ENCODE results near the gene NPTXR.
A peak's percentile ranks its signal among the peaks of the same experiment; 100 is the strongest.

NPTXR gene

DNA sequence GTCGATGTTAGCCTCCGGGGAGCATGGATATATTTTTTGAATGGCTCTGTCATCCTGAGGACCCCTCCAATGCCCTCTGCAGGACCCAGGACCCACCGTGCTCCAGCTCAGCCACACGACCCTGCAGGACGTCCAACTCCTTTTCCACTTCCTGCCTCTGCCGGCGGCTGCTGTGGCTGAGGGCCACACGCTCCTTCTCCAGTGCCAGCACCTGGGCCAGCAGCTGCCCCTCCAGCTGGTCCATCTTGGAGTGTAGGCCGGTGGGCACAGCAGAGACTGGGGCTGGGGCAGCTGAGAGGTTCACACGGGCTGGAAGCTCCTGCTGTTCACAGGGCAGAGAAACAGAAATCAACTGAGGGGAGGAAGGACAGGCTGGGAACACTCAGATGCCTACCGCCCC lies 15.6 kb downstream of the NPTXR start:
- ChIA-PET CTCF (interaction anchor here (0.8 to 1.7 kb wide), 4 partner anchors 10 to 174 kb away, joined by 3 to 6 read pairs (median 3); no protein-coding TSS in a partner anchor), POLR2A (no interaction called here)
- 86% methylated on average over 11 of the region's 11 CpGs for WGBS (ENCODE audit: insufficient coverage)
- Histone ChIP-seq H3K36me3 (ENCODE audit: control insufficient read depth in 4 of 4, insufficient read depth in 4 of 4, low read length in 3 of 4) (no peaks in the 10 kb centered on the region), H3K27ac (ENCODE audit: insufficient read depth in 1 of 2, low read depth in 1 of 2, low read length in 2 of 2, poor library complexity in 1 of 2, severe bottlenecking in 2 of 2) (no peak overlapping the region), H3K4me1 (ENCODE audit: control extremely low read depth in 1 of 4, control insufficient read depth in 4 of 4, insufficient read depth in 4 of 4, low read length in 3 of 4) (no peaks in the 10 kb centered on the region), H3K4me3 (ENCODE audit: control insufficient read depth in 1 of 7, extremely low read depth in 1 of 7, insufficient read depth in 4 of 7, low read depth in 2 of 7, low read length in 6 of 7) (no peak overlapping the region), H3K27me3 (replicated peaks in 2 of 5; ENCODE audit: control insufficient read depth in 4 of 5, insufficient read depth in 5 of 5, low read length in 4 of 5) (peaks cover 0 to 2% (median 0%) of the 10 kb centered on the region in 5 experiments), H3K9me3 (ENCODE audit: control extremely low read depth in 1 of 5, control insufficient read depth in 4 of 5, insufficient read depth in 2 of 5, low read depth in 1 of 5, low read length in 4 of 5) (no peaks in the 10 kb centered on the region)
- DNase-seq: no peak

DNA sequence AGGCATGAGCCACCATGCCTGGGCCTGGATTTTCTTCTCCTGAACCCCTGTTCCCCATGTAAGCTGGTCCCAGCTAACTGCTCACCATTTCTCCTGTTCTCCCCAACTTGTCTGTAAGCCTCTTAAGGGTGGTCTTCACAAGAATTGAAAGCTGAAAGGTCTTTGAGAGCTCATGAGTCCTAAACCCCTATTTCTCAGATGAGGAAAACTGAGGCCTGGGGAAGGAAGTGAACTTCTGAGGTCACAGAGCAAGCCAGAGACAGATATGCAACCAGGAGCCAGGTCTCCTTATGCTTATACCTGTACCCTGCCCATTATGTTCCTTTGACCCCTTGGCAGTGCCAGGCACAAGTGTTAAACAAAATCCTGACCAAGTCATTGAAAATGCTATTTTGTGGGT lies 16.3 kb downstream of the NPTXR start:
- DNase-seq: no peak
- Histone ChIP-seq H3K9me3 (ENCODE audit: control extremely low read depth in 1 of 5, control insufficient read depth in 4 of 5, insufficient read depth in 2 of 5, low read depth in 1 of 5, low read length in 4 of 5) (no peaks in the 10 kb centered on the region), H3K4me3 (ENCODE audit: control insufficient read depth in 1 of 7, extremely low read depth in 1 of 7, insufficient read depth in 4 of 7, low read depth in 2 of 7, low read length in 6 of 7) (no peak overlapping the region), H3K4me1 (ENCODE audit: control extremely low read depth in 1 of 4, control insufficient read depth in 4 of 4, insufficient read depth in 4 of 4, low read length in 3 of 4) (no peaks in the 10 kb centered on the region), H3K36me3 (ENCODE audit: control insufficient read depth in 4 of 4, insufficient read depth in 4 of 4, low read length in 3 of 4) (no peaks in the 10 kb centered on the region), H3K27ac (ENCODE audit: insufficient read depth in 1 of 2, low read depth in 1 of 2, low read length in 2 of 2, poor library complexity in 1 of 2, severe bottlenecking in 2 of 2) (no peak overlapping the region), H3K27me3 (replicated peaks in 2 of 5; ENCODE audit: control insufficient read depth in 4 of 5, insufficient read depth in 5 of 5, low read length in 4 of 5) (peaks cover 0 to 2% (median 0%) of the 10 kb centered on the region in 5 experiments)
- CTCF ChIA-PET: interaction anchor here (0.5 to 1.7 kb wide), 4 partner anchors 10 to 42 kb away, joined by 3 to 6 read pairs (median 4); no protein-coding TSS in a partner anchor
- POLR2A ChIA-PET: no interaction called here

DNA sequence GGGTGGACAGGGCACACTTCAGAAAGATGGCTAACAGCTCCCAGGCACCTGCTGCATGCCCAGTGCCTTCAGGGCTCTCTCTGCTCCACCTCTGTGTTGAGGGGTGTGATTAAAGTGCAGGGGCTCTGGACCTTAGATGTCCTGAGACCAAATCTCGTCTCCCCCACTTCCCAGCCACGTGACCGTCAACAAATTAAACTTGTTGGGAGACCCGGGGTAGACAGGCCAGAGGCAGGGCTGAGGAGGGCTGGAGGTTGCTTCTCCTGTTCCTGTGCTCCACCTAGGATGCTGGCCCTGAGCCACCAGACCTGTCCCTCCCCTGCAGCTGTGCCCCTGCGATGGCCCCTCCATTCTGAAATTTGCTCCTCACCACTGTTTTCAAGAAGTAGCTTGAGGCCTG lies 17.0 kb downstream of the NPTXR start:
- 100% methylated on average over 1 of the region's 5 CpGs for WGBS (ENCODE audit: insufficient coverage)
- no peak for DNase-seq
- Histone ChIP-seq H3K36me3 (ENCODE audit: control insufficient read depth in 4 of 4, insufficient read depth in 4 of 4, low read length in 3 of 4) (no peaks in the 10 kb centered on the region), H3K4me3 (ENCODE audit: control insufficient read depth in 1 of 7, extremely low read depth in 1 of 7, insufficient read depth in 4 of 7, low read depth in 2 of 7, low read length in 6 of 7) (no peak overlapping the region), H3K4me1 (ENCODE audit: control extremely low read depth in 1 of 4, control insufficient read depth in 4 of 4, insufficient read depth in 4 of 4, low read length in 3 of 4) (no peaks in the 10 kb centered on the region), H3K27me3 (replicated peaks in 2 of 5; ENCODE audit: control insufficient read depth in 4 of 5, insufficient read depth in 5 of 5, low read length in 4 of 5) (peaks cover 0 to 2% (median 0%) of the 10 kb centered on the region in 5 experiments), H3K27ac (ENCODE audit: insufficient read depth in 1 of 2, low read depth in 1 of 2, low read length in 2 of 2, poor library complexity in 1 of 2, severe bottlenecking in 2 of 2) (no peak overlapping the region), H3K9me3 (ENCODE audit: control extremely low read depth in 1 of 5, control insufficient read depth in 4 of 5, insufficient read depth in 2 of 5, low read depth in 1 of 5, low read length in 4 of 5) (no peaks in the 10 kb centered on the region)
- CTCF ChIA-PET: interaction anchor here (1.2 to 2.2 kb wide), 3 partner anchors 10 to 57 kb away, joined by 3 to 8 read pairs (median 4); no protein-coding TSS in a partner anchor
- POLR2A ChIA-PET: no interaction called here

DNA sequence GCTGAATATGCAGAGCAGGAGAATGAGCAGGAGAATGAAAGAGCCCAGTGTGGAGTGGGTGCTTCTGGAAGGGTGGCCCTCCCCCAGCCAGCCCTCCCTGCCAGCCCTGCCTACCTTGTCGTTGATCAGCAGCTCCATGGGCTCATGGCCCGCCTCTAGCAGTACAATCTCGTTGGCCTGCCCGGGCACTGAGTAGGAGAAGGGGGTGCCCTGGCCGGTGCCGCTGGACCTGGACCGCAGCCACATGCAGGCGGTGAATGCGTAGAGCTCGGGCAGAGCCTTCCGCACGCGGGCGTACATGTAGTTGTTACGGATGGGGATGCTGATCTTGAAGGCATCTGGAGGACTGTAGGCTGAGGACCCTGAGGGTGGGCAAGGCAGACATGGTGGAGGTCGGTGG lies 17.4 kb downstream of the NPTXR start:
- CTCF ChIA-PET: interaction anchor here (1.4 to 2.2 kb wide), 3 partner anchors 8 to 57 kb away, joined by 3 to 8 read pairs (median 4); no protein-coding TSS in a partner anchor
- Histone ChIP-seq H3K9me3 (ENCODE audit: control extremely low read depth in 1 of 5, control insufficient read depth in 4 of 5, insufficient read depth in 2 of 5, low read depth in 1 of 5, low read length in 4 of 5) (no peaks in the 10 kb centered on the region), H3K4me3 (ENCODE audit: control insufficient read depth in 1 of 7, extremely low read depth in 1 of 7, insufficient read depth in 4 of 7, low read depth in 2 of 7, low read length in 6 of 7) (no peak overlapping the region), H3K27me3 (replicated peaks in 2 of 5; ENCODE audit: control insufficient read depth in 4 of 5, insufficient read depth in 5 of 5, low read length in 4 of 5) (peaks cover 0 to 2% (median 0%) of the 10 kb centered on the region in 5 experiments), H3K27ac (ENCODE audit: insufficient read depth in 1 of 2, low read depth in 1 of 2, low read length in 2 of 2, poor library complexity in 1 of 2, severe bottlenecking in 2 of 2) (no peak overlapping the region), H3K36me3 (ENCODE audit: control insufficient read depth in 4 of 4, insufficient read depth in 4 of 4, low read length in 3 of 4) (no peaks in the 10 kb centered on the region), H3K4me1 (ENCODE audit: control extremely low read depth in 1 of 4, control insufficient read depth in 4 of 4, insufficient read depth in 4 of 4, low read length in 3 of 4) (no peaks in the 10 kb centered on the region)
- POLR2A ChIA-PET: no interaction called here
- no peak for DNase-seq
- 86% methylated on average over 12 of the region's 16 CpGs for WGBS (ENCODE audit: insufficient coverage)

DNA sequence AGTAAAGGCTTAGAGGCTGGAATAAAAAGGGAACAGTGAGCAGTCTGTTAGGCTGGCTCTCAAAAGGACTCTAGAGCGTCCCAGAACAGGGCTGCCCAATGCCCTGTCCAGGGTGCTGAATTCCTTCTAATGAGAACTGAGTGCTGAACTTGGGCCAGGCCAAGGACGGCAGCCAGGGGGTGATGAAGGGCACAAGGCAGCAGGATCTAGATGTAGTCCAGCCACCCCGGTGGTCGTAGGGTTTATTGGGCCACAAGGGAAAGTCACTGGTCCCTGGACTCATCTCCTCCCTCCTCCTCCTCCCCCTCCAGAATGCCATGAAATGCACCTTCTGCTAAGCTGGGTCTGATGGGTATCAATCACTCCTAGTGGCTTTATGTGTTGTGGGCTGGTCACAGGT lies 19.2 kb downstream of the NPTXR start:
- H3K27me3 ChIP-seq (replicated peaks in 2 of 5; ENCODE audit: control insufficient read depth in 4 of 5, insufficient read depth in 5 of 5, low read length in 4 of 5): no peaks in the 10 kb centered on the region
- H3K9me3 ChIP-seq (ENCODE audit: control extremely low read depth in 1 of 5, control insufficient read depth in 4 of 5, insufficient read depth in 2 of 5, low read depth in 1 of 5, low read length in 4 of 5): no peaks in the 10 kb centered on the region
- ChIA-PET CTCF (interaction anchor here (0.6 to 2.2 kb wide), 5 partner anchors 9 to 481 kb away, joined by 3 to 8 read pairs (median 3); no protein-coding TSS in a partner anchor), POLR2A (no interaction called here)
- H3K27ac ChIP-seq (ENCODE audit: insufficient read depth in 1 of 2, low read depth in 1 of 2, low read length in 2 of 2, poor library complexity in 1 of 2, severe bottlenecking in 2 of 2): no peak overlapping the region
- no peaks in the 10 kb centered on the region for H3K4me1 ChIP-seq (ENCODE audit: control extremely low read depth in 1 of 4, control insufficient read depth in 4 of 4, insufficient read depth in 4 of 4, low read length in 3 of 4)
- H3K36me3 ChIP-seq (ENCODE audit: control insufficient read depth in 4 of 4, insufficient read depth in 4 of 4, low read length in 3 of 4): no peaks in the 10 kb centered on the region
- H3K4me3 ChIP-seq (ENCODE audit: control insufficient read depth in 1 of 7, extremely low read depth in 1 of 7, insufficient read depth in 4 of 7, low read depth in 2 of 7, low read length in 6 of 7): no peak overlapping the region
- WGBS (ENCODE audit: insufficient coverage): 25% methylated on average over 2 of the region's 4 CpGs
- DNase-seq: peak; percentile 78 to 92 (median 89)

DNA sequence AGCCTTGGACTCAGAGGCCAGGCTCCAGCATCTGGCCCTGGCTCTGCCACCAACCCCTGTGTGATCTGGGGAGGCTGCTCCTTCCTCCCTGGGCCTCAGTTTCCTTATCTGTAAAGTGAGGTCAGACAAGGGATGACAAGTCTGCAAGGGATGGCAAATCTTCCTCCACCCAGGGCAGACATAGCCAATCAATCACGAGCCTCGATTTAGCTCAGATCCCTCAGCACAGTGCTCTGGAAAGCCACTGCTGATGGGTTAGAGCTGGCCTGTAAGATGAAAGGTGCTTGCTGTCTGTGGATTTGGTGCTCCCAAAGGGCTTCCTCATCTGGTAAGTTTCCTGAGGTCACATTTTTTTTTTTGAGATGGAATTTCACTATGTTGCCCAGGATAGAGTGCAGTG lies 20.2 kb downstream of the NPTXR start:
- no peak overlapping the region for H3K27ac ChIP-seq (ENCODE audit: insufficient read depth in 1 of 2, low read depth in 1 of 2, low read length in 2 of 2, poor library complexity in 1 of 2, severe bottlenecking in 2 of 2)
- no peak for DNase-seq
- no peaks in the 10 kb centered on the region for H3K36me3 ChIP-seq (ENCODE audit: control insufficient read depth in 4 of 4, insufficient read depth in 4 of 4, low read length in 3 of 4)
- WGBS (ENCODE audit: insufficient coverage): no CpG with 5 or more reads among the region's 2 CpGs
- H3K27me3 ChIP-seq (replicated peaks in 2 of 5; ENCODE audit: control insufficient read depth in 4 of 5, insufficient read depth in 5 of 5, low read length in 4 of 5): no peaks in the 10 kb centered on the region
- ChIA-PET CTCF (interaction anchor here (1.2 kb wide), 1 partner anchor 482 kb away, joined by 3 read pairs; no protein-coding TSS in a partner anchor), POLR2A (interaction anchor here (0.6 kb wide), 2 partner anchors 14 to 15 kb away, joined by 4 to 7 read pairs; no protein-coding TSS in a partner anchor)
- no peaks in the 10 kb centered on the region for H3K9me3 ChIP-seq (ENCODE audit: control extremely low read depth in 1 of 5, control insufficient read depth in 4 of 5, insufficient read depth in 2 of 5, low read depth in 1 of 5, low read length in 4 of 5)
- no peaks in the 10 kb centered on the region for H3K4me1 ChIP-seq (ENCODE audit: control extremely low read depth in 1 of 4, control insufficient read depth in 4 of 4, insufficient read depth in 4 of 4, low read length in 3 of 4)
- H3K4me3 ChIP-seq (ENCODE audit: control insufficient read depth in 1 of 7, extremely low read depth in 1 of 7, insufficient read depth in 4 of 7, low read depth in 2 of 7, low read length in 6 of 7): no peak overlapping the region

DNA sequence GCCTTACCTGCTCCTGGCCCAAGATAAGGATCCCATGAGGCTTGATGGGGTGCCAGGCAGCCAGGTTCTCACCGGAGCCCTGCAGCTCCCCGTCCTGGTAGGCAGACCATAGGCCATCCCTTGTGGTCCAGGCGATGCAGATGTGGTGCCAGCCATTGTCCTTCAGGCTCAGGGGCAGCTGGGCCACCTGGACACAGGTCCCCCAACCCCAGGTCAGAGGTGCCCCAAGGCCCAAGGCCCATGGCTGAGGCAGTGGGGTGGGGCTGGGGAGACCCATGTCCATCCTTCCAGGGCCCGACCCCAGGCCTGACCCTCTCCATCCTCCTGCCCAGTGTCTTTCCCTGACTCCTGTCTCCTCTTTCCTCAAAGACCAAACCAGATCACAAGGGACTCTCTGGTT lies 20.8 kb downstream of the NPTXR start:
- CTCF ChIA-PET: interaction anchor here (1.2 kb wide), 1 partner anchor 482 kb away, joined by 3 read pairs; no protein-coding TSS in a partner anchor
- WGBS (ENCODE audit: insufficient coverage): 92% methylated on average over 2 of the region's 4 CpGs

More for the DNA sequence above, 20.8 kb downstream of the NPTXR start:
- no peaks in the 10 kb centered on the region for H3K27me3 ChIP-seq (replicated peaks in 2 of 5; ENCODE audit: control insufficient read depth in 4 of 5, insufficient read depth in 5 of 5, low read length in 4 of 5)
- no peak overlapping the region for H3K4me3 ChIP-seq (ENCODE audit: control insufficient read depth in 1 of 7, extremely low read depth in 1 of 7, insufficient read depth in 4 of 7, low read depth in 2 of 7, low read length in 6 of 7)
- H3K27ac ChIP-seq (ENCODE audit: insufficient read depth in 1 of 2, low read depth in 1 of 2, low read length in 2 of 2, poor library complexity in 1 of 2, severe bottlenecking in 2 of 2): no peak overlapping the region
- POLR2A ChIA-PET: interaction anchor here (0.6 kb wide), 1 partner anchor 14 kb away, joined by 4 read pairs; no protein-coding TSS in a partner anchor
- H3K9me3 ChIP-seq (ENCODE audit: control extremely low read depth in 1 of 5, control insufficient read depth in 4 of 5, insufficient read depth in 2 of 5, low read depth in 1 of 5, low read length in 4 of 5): no peaks in the 10 kb centered on the region
- DNase-seq: no peak
- no peaks in the 10 kb centered on the region for H3K4me1 ChIP-seq (ENCODE audit: control extremely low read depth in 1 of 4, control insufficient read depth in 4 of 4, insufficient read depth in 4 of 4, low read length in 3 of 4)
- no peaks in the 10 kb centered on the region for H3K36me3 ChIP-seq (ENCODE audit: control insufficient read depth in 4 of 4, insufficient read depth in 4 of 4, low read length in 3 of 4)
